Measurements from ENCODE around the gene TUBA4A.
"Not testable (repeated sequence)": the region's sequence is repeated elsewhere in the genome, so short reads cannot be mapped to it uniquely, and the experiment has no call there.

DNA sequence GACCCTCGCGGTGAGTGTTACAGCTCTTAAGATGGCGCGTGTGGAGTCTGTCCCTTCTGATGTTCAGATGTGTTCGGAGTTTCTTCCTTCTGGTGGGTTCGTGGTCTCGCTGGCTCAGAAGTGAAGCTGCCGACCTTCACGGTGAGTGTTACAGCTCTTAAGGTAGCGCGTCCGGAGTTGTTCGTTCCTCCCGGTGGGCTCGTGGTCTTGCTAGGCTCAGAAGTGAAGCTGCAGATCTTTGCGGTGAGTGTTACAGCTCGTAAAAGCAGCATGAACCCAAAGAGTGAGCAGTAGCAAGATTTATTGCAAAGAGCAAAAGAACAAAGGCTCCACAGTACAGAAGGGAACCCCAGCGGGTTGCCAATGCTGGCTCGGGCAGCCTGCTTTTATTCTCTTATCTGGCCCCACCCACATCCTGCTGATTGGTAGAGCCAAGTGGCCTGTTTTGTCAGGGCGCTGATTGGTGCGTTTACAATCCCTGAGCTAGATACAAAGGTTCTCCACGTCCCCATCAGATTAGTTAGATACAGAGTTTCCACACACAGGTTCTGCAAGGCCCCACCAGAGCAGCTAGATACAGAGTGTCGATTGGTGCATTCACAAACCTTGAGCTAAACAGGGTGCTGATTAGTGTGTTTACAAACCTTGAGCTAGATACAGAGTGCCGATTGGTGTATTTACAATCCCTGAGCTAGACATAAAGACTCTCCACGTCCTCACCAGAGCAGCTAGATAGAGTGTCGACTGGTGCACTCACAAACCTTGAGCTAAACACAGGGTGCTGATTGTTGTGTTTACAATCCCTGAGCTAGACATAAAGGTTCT is 53.0 kb downstream of the TUBA4A start:
- TF ChIP-seq POLR2AphosphoS5, CTCF (IDR thresholded peaks at IDR 0.05): not testable (repeated sequence)

Data from gastroesophageal sphincter (tissue), 3 donors.